ENCODE measurements around the gene TIGD4.

DNA sequence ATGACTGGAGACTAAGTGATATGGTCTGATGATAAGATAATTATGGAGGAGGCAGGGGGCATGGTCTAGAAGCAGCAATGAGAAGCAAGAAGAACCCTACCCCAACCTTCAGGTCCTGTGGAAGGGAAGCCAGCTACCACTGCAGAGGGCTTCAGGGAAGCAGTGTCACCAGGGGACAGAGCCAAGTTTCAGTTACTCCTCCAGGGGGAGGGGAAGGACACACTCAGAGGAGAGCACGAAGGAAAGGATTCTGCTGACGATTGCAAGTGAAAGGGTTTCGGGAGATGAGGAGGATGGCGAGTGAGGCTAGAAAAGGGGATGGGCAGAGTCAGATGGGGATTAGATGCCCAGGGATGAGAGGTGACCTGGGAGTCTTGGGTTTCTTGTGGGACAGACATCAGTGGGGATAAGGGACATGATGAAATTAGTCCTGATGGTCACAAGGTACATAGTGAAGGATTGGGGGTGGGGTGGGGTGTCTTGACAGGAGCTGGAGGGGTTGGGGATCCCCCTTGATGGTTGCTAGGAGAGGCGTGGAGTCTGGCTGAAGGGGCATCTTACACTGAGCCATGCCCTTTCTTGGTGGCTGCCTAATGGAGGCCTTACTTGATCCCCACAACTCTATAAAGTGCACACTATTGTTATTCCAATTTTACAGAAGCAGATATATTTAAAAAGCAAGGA lies 45.4 kb downstream of the TIGD4 start:
- TF ChIP-seq POLR2A (IDR thresholded peaks at IDR 0.05; ENCODE audit: low read depth, low read length) (no peak), PAX5 (IDR thresholded peaks at IDR 0.05; ENCODE audit: insufficient read depth, low read length, severe bottlenecking) (no peak), POLR2AphosphoS5 (IDR thresholded peaks at IDR 0.05; ENCODE audit: low read depth, low read length) (no peak), TAF1 (IDR thresholded peaks at IDR 0.05; ENCODE audit: low read depth, low read length) (no peak), POU2F2 (IDR thresholded peaks at IDR 0.05; ENCODE audit: low read depth, low read length) (no peak)

All from GM12891 (cell line).